Dermis microvascular lymphatic vessel endothelial cell (primary cell): ENCODE results near the gene ARPC1B. TPM values are rescaled to one million over a fixed set of nuclear protein-coding genes. Genes with fewer than 3 reads are reported as not detected.

Experiments
- total RNA-seq: library from RNA; depleted of rRNA; stranded (reverse); fragments of >200 nt; gene quantifications from 2 replicates; pipeline ENCODE4 v1.2.1, GENCODE V29; 2014

ARPC1B gene
- total RNA-seq, 1 donor from 2014 or later = 477 TPM

Other genes starting within 250 kb of the ARPC1B start
- 12.1 and 14.9 TPM in 2 replicates for gene SMURF1, start 230.6 kb upstream of the ARPC1B start, total RNA-seq
- gene KPNA7, start 166.6 kb upstream of the ARPC1B start, total RNA-seq = not detected in 2 replicates
- gene MYH16, start 101.9 kb upstream of the ARPC1B start, total RNA-seq = under 0.01 and 0.13 TPM in 2 replicates
- 164 and 185 TPM in 2 replicates for gene ARPC1A, start 48.8 kb upstream of the ARPC1B start, total RNA-seq
- gene PDAP1, start 33.9 kb downstream of the ARPC1B start, total RNA-seq = 15.3 and 20.1 TPM in 2 replicates
- 53.4 and 75.5 TPM in 2 replicates for gene BUD31, start 34.2 kb downstream of the ARPC1B start, total RNA-seq
- 3.7 and 5.3 TPM in 2 replicates for gene PTCD1, start 64.1 kb downstream of the ARPC1B start, total RNA-seq
- 22.0 and 26.7 TPM in 2 replicates for gene CPSF4, start 64.2 kb downstream of the ARPC1B start, total RNA-seq
- 206 and 350 TPM in 2 replicates for gene ATP5MF, start 91.4 kb downstream of the ARPC1B start, total RNA-seq
- 4.3 and 4.7 TPM in 2 replicates for gene ZNF789, start 98.2 kb downstream of the ARPC1B start, total RNA-seq
- 19.4 and 24.1 TPM in 2 replicates for gene ZNF394, start 125.6 kb downstream of the ARPC1B start, total RNA-seq
- gene ZKSCAN5, start 129.9 kb downstream of the ARPC1B start, total RNA-seq = 7.2 and 8.0 TPM in 2 replicates
- 3.7 and 4.7 TPM in 2 replicates for gene FAM200A, start 177.4 kb downstream of the ARPC1B start, total RNA-seq
- gene ZNF655, start 183.9 kb downstream of the ARPC1B start, total RNA-seq = 4.0 and 8.5 TPM in 2 replicates
- 0.13 and 0.25 TPM in 2 replicates for gene TMEM225B, start 223.5 kb downstream of the ARPC1B start, total RNA-seq
- 9.4 and 12.3 TPM in 2 replicates for gene ZSCAN25, start 242.2 kb downstream of the ARPC1B start, total RNA-seq